Mesenchymal stem cell (in vitro differentiated cells and primary cell): ENCODE measurements around the gene C18orf63.

ENCODE experiments used
- DNase-seq: peaks from one replicate; pipeline ENCODE4 v3.0.0-alpha.2; 2013
- H2AFZ ChIP-seq: one replicate; pipeline ENCODE4 v1.6.1; 2013; ENCODE audit warnings: low read depth, mild to moderate bottlenecking, control low read depth, inconsistent platforms, low read length, moderate library complexity
- H2AK5ac ChIP-seq: 2 replicates; pipeline ENCODE4 v1.6.1; 2013; ENCODE audit warnings: low read length, moderate library complexity, mild to moderate bottlenecking, inconsistent platforms; ENCODE audit not compliant: severe bottlenecking
- H2BK120ac ChIP-seq: one replicate; pipeline ENCODE4 v1.6.1; 2013; ENCODE audit warnings: low read depth, mild to moderate bottlenecking, inconsistent platforms, low read length, moderate library complexity
- H2BK12ac ChIP-seq, 2 experiments: one replicate each; pipeline ENCODE4 v1.6.1; 2013; ENCODE audit warnings: inconsistent platforms in 2 of 2, low read length in 2 of 2, mild to moderate bottlenecking in 2 of 2, moderate library complexity in 2 of 2, control low read depth in 1 of 2
- H2BK15ac ChIP-seq: one replicate; pipeline ENCODE4 v1.6.1; 2013; ENCODE audit warnings: mild to moderate bottlenecking, low read depth, inconsistent platforms; ENCODE audit not compliant: poor library complexity, severe bottlenecking
- H2BK5ac ChIP-seq: 2 replicates; pipeline ENCODE4 v1.6.1; 2013; ENCODE audit warnings: low read depth, mild to moderate bottlenecking, low read length, control low read depth, inconsistent platforms; ENCODE audit not compliant: poor library complexity, severe bottlenecking
- H3K14ac ChIP-seq, 2 experiments: one replicate each; pipeline ENCODE4 v1.6.1; 2013; ENCODE audit warnings: inconsistent platforms in 2 of 2, low read length in 2 of 2, control low read depth in 1 of 2, mild to moderate bottlenecking in 1 of 2, moderate library complexity in 1 of 2
- H3K18ac ChIP-seq, 2 experiments: one replicate each; pipeline ENCODE4 v1.6.1; 2013; ENCODE audit warnings: inconsistent platforms in 2 of 2, low read length in 2 of 2, control low read depth in 1 of 2, low read depth in 1 of 2, mild to moderate bottlenecking in 1 of 2
- H3K23ac ChIP-seq, 2 experiments: one replicate each; pipeline ENCODE4 v1.6.1; 2013; ENCODE audit warnings: inconsistent platforms in 2 of 2, low read length in 2 of 2, mild to moderate bottlenecking in 2 of 2, moderate library complexity in 2 of 2, control low read depth in 1 of 2
- H3K27ac ChIP-seq: 2 replicates; pipeline ENCODE4 v1.5.1; 2013; ENCODE audit warnings: mild to moderate bottlenecking, moderate library complexity, low read length, control low read depth, inconsistent platforms; ENCODE audit not compliant: poor library complexity, severe bottlenecking
- H3K27me3 ChIP-seq, 2 experiments: 2 replicates each; pipeline versions ENCODE4 v1.6.1 to v1.7.0; 2013; ENCODE audit warnings: low read length in 2 of 2, mild to moderate bottlenecking in 2 of 2, moderate library complexity in 2 of 2, control low read depth in 1 of 2, inconsistent platforms in 1 of 2; ENCODE audit not compliant: control insufficient read depth in 1 of 2, insufficient read depth in 1 of 2
- H3K36me3 ChIP-seq, 2 experiments: 2 replicates each; pipeline versions ENCODE4 v1.6.1 to v1.7.0; 2013; ENCODE audit warnings: low read length in 2 of 2, control low read depth in 1 of 2, inconsistent platforms in 1 of 2, low read depth in 1 of 2, mild to moderate bottlenecking in 1 of 2; ENCODE audit not compliant: insufficient read depth in 2 of 2, control insufficient read depth in 1 of 2
- H3K4ac ChIP-seq, 2 experiments: one replicate each; pipeline ENCODE4 v1.6.1; 2013; ENCODE audit warnings: inconsistent platforms in 2 of 2, low read length in 2 of 2, mild to moderate bottlenecking in 2 of 2, moderate library complexity in 2 of 2, control low read depth in 1 of 2, low read depth in 1 of 2
- H3K4me1 ChIP-seq: 2 replicates; pipeline ENCODE4 v1.6.1; 2013; ENCODE audit warnings: low read depth, low read length, control low read depth; ENCODE audit not compliant: control insufficient read depth, insufficient read depth
- H3K4me2 ChIP-seq: 2 replicates; pipeline ENCODE4 v1.6.1; 2013; ENCODE audit warnings: low read length, mild to moderate bottlenecking, inconsistent platforms; ENCODE audit not compliant: poor library complexity, severe bottlenecking
- H3K4me3 ChIP-seq, 2 experiments: 2 replicates each; pipeline versions ENCODE4 v1.5.1 to v1.7.0; 2013; ENCODE audit warnings: low read length in 2 of 2, mild to moderate bottlenecking in 2 of 2, control low read depth in 1 of 2, low read depth in 1 of 2; ENCODE audit not compliant: insufficient read depth in 1 of 2
- H3K79me1 ChIP-seq: replicated peaks from 2 replicates; pipeline ENCODE4 v1.6.1; 2013; ENCODE audit warnings: mild to moderate bottlenecking, control low read depth, low read length, inconsistent platforms; ENCODE audit not compliant: poor library complexity, severe bottlenecking
- H3K9ac ChIP-seq: 2 replicates; pipeline ENCODE4 v1.7.0; 2013; ENCODE audit warnings: mild to moderate bottlenecking, low read length, moderate library complexity
- H3K9me3 ChIP-seq: 2 replicates; pipeline ENCODE4 v1.7.0; 2013; ENCODE audit warnings: mild to moderate bottlenecking, low read length; ENCODE audit not compliant: control insufficient read depth
- H4K8ac ChIP-seq: one replicate; pipeline ENCODE4 v1.6.1; 2013; ENCODE audit warnings: inconsistent platforms, mild to moderate bottlenecking, low read length, moderate library complexity
- H4K91ac ChIP-seq: one replicate; pipeline ENCODE4 v1.6.1; 2013; ENCODE audit warnings: mild to moderate bottlenecking, low read length, inconsistent platforms
- WGBS: methylation state at CpG from one replicate; pipeline ENCODE4 v1.1.7; 2013; ENCODE audit warnings: mixed read lengths; 5-methylcytosine and 5-hydroxymethylcytosine counted together

The C18orf63 gene

DNA sequence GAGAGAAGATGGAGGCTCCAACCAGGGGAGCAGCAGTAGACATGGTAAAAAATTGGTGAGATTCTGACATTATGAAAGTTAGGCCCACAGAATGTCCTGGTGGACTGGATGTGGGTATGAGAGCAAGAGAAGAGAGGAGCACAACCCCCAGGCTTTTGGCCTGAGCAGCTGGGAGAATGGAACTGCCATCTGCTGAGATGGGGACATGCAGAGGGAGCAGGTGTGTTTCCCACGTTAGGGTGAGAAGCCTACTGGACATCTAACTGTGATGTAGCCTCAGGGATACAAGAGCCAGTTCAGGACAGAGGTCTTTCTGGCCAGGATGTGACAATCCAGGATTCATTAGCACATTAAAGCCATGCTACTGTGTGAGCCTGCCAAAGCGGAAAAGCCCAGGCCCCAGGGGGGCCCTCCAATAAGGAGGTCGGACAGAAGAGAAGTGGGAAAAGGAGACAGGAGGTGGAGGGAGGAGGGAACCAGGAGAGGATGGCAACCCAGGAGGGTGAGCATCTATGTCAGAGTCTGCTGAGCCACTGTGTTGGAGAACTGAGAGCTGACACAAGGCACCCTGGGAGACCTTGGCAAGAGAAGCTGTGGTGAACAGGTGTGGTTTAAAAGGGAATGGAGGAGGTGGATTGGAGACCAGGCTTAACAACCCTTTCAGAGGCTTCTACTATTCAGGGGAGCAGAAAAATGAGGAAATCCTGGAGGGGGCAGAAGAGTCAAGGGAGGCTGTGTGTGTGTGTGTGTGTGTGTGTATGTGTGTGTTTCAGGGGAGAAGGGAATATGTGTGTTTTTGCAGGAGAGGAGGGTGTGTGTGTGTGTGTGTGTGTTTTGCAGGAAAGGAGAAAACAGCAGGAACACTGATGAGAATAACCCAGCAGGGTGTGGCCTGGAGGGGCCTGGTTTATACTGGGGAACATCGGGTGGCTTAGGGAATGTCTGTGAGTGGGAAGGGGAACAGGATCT is 34.3 kb upstream of the C18orf63 start:
- Histone ChIP-seq H2BK12ac (peak overlapping the region in 1 of 2 experiments; percentile 1), H2AFZ (no peak overlapping the region), H3K36me3 (peaks cover 0 to 6% of the 10 kb centered on the region in 2 experiments)

DNA sequence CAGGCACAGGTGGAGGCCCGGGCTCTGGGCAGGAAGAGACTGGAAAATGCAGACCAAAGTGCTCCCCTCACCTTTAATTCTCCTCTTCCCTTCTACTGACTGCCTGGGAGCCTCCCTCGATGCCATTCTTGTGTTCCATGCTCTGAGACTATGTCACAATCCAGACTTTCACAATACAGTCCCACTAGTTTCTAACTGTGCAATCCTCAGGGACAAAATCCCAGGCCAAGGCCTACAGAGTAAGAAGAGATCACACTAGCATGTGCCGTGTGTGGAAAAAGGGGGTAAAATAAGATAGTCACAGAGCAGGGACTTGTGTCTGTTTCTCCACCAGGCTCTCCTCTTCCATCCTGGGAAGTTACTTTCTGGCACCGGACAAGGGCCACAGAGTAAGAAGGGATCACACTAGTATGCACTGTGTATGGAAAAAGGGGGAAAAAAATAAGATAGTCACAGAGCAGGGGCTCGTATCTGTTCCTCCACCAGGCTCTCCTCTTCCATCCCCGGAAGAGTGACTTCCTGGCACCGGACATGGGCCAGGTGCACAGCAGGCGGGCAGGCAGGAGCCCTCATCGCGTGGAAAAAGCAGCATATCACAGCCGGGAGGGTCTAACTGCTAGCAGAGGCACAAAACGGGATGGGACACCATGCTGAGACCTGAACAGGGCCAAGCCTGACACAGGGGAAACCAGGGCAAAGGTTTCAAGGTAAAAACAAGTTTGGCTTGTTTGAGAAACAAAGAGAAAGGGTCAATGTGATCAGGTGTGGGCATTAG is 33.5 kb upstream of the C18orf63 start:
- H2BK5ac ChIP-seq: no peak overlapping the region
- H3K4ac ChIP-seq: peak overlapping the region in 1 of 2 experiments; percentile 19
- peak overlapping the region in 1 of 2 experiments; percentile 60 for H3K23ac ChIP-seq
- peak overlapping the region; percentile 30 to 54 for H3K18ac ChIP-seq
- H3K27me3 ChIP-seq: no peaks in the 10 kb centered on the region
- no peak overlapping the region for H3K4me3 ChIP-seq
- peak overlapping the region in 1 of 2 experiments; percentile 45 for H2BK12ac ChIP-seq
- no peak overlapping the region for H3K27ac ChIP-seq
- peaks cover 45% of the 10 kb centered on the region for H3K79me1 ChIP-seq
- peaks cover 0 to 6% of the 10 kb centered on the region in 2 experiments for H3K36me3 ChIP-seq
- H3K9ac ChIP-seq: no peak overlapping the region
- H2AFZ ChIP-seq: no peak overlapping the region
- H3K9me3 ChIP-seq: no peaks in the 10 kb centered on the region
- WGBS: 58% methylated on average over 11 of the region's 12 CpGs
- no peak overlapping the region for H2AK5ac ChIP-seq
- H3K4me1 ChIP-seq: peaks cover 7% of the 10 kb centered on the region
- no peak overlapping the region for H3K4me2 ChIP-seq
- H4K8ac ChIP-seq: peak overlapping the region; percentile 69
- no peak overlapping the region for H2BK15ac ChIP-seq
- no peak overlapping the region for H3K14ac ChIP-seq
- H2BK120ac ChIP-seq: peak overlapping the region; percentile 15
- peak; percentile 78 for DNase-seq
- peak overlapping the region; percentile 78 for H4K91ac ChIP-seq

More for the DNA sequence above, 34.3 kb upstream of the C18orf63 start:
- DNase-seq: no peak
- Histone ChIP-seq H4K8ac (peak overlapping the region; percentile 62), H3K27me3 (no peaks in the 10 kb centered on the region), H4K91ac (no peak overlapping the region), H3K23ac (peak overlapping the region in 1 of 2 experiments; percentile 50), H2BK120ac (no peak overlapping the region), H3K9ac (no peak overlapping the region), H2AK5ac (no peak overlapping the region), H3K27ac (no peak overlapping the region), H3K9me3 (no peaks in the 10 kb centered on the region), H3K4me3 (no peak overlapping the region), H2BK15ac (no peak overlapping the region), H3K4me2 (no peak overlapping the region), H2BK5ac (no peak overlapping the region), H3K4me1 (peaks cover 7% of the 10 kb centered on the region), H3K18ac (peak overlapping the region in 1 of 2 experiments; percentile 11), H3K14ac (no peak overlapping the region), H3K79me1 (peaks cover 44% of the 10 kb centered on the region), H3K4ac (no peak overlapping the region)
- WGBS: 66% methylated on average over 4 of the region's 4 CpGs

DNA sequence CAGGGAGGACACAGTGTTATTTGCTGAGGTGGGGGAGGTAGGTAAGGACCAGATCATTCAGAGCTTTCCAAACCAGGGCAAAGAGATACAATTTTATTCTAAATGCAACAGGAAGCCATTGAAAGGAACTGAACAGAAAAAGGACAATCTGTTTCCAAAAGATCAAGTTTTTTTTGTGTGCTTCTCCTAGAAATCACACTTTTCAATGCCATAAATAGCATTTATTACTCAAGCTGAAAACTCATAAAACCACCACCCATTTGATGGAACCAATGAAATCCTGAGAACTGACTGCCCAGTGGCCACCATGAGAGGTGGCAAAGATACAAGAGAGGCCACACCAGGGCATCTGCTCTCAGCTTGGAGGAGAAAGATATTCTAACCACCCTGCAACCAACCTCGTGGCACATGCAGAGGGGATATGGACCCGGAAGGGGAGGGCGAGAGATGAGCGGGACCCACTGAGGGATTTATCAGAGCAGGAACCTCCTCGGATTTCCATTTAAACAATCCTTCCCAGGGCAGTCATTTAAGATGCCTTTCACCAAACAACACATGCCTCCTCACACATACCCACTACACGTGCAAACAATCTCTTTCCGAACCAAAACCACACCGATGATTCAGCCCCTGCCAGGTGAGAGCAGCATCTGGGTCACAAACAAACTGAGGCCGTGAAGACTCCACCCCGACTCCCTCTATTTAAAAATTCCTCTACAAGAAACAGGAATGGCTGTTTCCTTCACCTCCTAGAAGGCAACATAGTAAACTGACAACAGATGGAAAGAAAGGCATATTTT is 32.7 kb upstream of the C18orf63 start:
- peak overlapping the region; percentile 69 for H4K8ac ChIP-seq
- H3K27me3 ChIP-seq: no peaks in the 10 kb centered on the region
- H3K4me1 ChIP-seq: peaks cover 7% of the 10 kb centered on the region
- H3K79me1 ChIP-seq: peaks cover 40% of the 10 kb centered on the region
- H2BK120ac ChIP-seq: no peak overlapping the region
- H2BK15ac ChIP-seq: no peak overlapping the region
- H3K9me3 ChIP-seq: no peaks in the 10 kb centered on the region
- DNase-seq: no peak
- WGBS: 83% methylated on average over 10 of the region's 10 CpGs
- no peak overlapping the region for H2AFZ ChIP-seq
- H3K27ac ChIP-seq: no peak overlapping the region
- H2AK5ac ChIP-seq: no peak overlapping the region
- H3K14ac ChIP-seq: no peak overlapping the region
- H3K23ac ChIP-seq: peak overlapping the region; percentile 34 to 60
- no peak overlapping the region for H2BK5ac ChIP-seq
- peak overlapping the region; percentile 5 for H3K9ac ChIP-seq
- H3K18ac ChIP-seq: peak overlapping the region; percentile 2 to 30
- H3K36me3 ChIP-seq: peaks cover 0 to 6% of the 10 kb centered on the region in 2 experiments
- H3K4me3 ChIP-seq: no peak overlapping the region
- H2BK12ac ChIP-seq: peak overlapping the region in 1 of 2 experiments; percentile 6
- no peak overlapping the region for H3K4me2 ChIP-seq
- no peak overlapping the region for H4K91ac ChIP-seq
- H3K4ac ChIP-seq: no peak overlapping the region
